ENCODE data around the gene TLCD3B.

GRCh38 chr16:30060836-30061554, 29.9 kb upstream of the TLCD3B start:
- TF ChIP-seq CTCF (IDR thresholded peaks at IDR 0.05) (no peak), POLR2A (IDR thresholded peaks at IDR 0.05) (no peak)

All from upper lobe of left lung (tissue), 4 donors.